UCSD-AML1 (cell line): ENCODE measurements around the gene HDAC7.

ENCODE experiments used
- DNase-seq: peaks from one replicate; lab custom pipeline; 2025; ENCODE audit not compliant: unreplicated experiment; lab: John Stamatoyannopoulos, UW

Gene HDAC7

GRCh38 chr12:47781479-47782371, 38.0 kb downstream of the HDAC7 start:
- DNase-seq: no peak

- no peak for DNase-seq
These were observed 39.7 kb downstream of the HDAC7 start for GRCh38 chr12:47779943-47780504.

- peak; percentile 89 for DNase-seq
These were observed 40.3 kb downstream of the HDAC7 start for GRCh38 chr12:47779301-47779942.

GRCh38 chr12:47778881-47779280, 40.8 kb downstream of the HDAC7 start:
- no peak for DNase-seq

- peak; percentile 73 for DNase-seq
These were observed 41.8 kb downstream of the HDAC7 start for GRCh38 chr12:47777741-47778558.

GRCh38 chr12:47777151-47777550, 42.6 kb downstream of the HDAC7 start:
- no peak for DNase-seq

GRCh38 chr12:47776471-47777143, 43.1 kb downstream of the HDAC7 start:
- DNase-seq: peak; percentile 41

- peak; percentile 72 for DNase-seq
These were observed 44.4 kb downstream of the HDAC7 start for GRCh38 chr12:47775100-47775911.

GRCh38 chr12:47774663-47775062, 45.0 kb downstream of the HDAC7 start:
- DNase-seq: no peak

GRCh38 chr12:47773858-47774580, 45.7 kb downstream of the HDAC7 start:
- DNase-seq: no peak

- DNase-seq: peak; percentile 81
These were observed 46.4 kb downstream of the HDAC7 start, which contains the start of gene SLC48A1 for GRCh38 chr12:47773062-47773857. SLC48A1 (plus strand) TSS chr12:47773238; CDS start chr12:47773305, 67 bp downstream.

- DNase-seq: no peak
These were observed 47.0 kb downstream of the HDAC7 start for GRCh38 chr12:47772738-47773061.

GRCh38 chr12:47772094-47772660, 47.5 kb downstream of the HDAC7 start:
- no peak for DNase-seq

- DNase-seq: no peak
These were observed 48.4 kb downstream of the HDAC7 start for GRCh38 chr12:47771304-47771703.

- no peak for DNase-seq
These were observed 49.5 kb downstream of the HDAC7 start for GRCh38 chr12:47770086-47770726.

- no peak for DNase-seq
These were observed 50.2 kb downstream of the HDAC7 start for GRCh38 chr12:47769234-47770085.
